ENCODE results near the gene GALNT2. TPM values are rescaled to one million over a fixed set of nuclear protein-coding genes. Genes with fewer than 3 reads are reported as not detected.

Gene GALNT2
- total and polyA plus RNA-seq, 10 donors: 7.9 to 44.8 (median 36.9) TPM

DNA sequence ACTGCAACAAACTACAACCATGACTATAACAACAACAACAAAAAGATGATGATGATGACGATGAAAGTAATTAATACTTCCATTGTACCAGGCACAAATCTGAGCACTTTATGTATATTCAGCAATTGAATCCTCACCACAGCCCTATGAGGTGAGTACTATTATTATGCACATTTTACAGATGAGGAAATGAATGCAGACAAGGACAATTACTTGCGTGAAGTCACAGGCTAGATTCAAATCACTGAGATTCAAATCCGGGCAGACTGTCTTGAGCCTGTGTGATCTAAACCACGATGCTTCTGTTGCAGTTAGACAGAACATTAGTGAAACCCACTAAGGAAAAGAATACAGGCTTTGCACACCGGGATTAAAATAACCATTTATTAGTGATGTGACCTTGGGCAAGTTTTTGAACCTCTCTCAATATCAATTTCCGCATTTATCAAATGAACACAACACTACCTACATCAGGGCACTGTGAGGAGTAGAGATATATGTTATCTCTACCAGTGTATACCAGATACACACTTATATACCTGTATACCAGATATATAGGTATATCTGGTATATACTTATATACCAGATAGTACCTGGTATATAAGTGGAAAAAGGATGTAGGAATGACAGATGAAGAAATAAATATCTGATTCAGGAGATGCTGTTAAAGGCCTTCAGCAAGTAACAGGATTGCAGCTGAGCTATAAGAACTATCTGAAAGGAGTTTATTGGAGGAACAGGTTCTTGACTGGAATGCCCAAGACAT lies 34.3 kb upstream of the GALNT2 start:
- H3K4me1 ChIP-seq: no peaks in the 10 kb centered on the region
- H3K27ac ChIP-seq: no peak overlapping the region
- no peaks in the 10 kb centered on the region for H3K27me3 ChIP-seq (replicated peaks in 1 of 7)
- TF ChIP-seq POLR2AphosphoS5 (IDR thresholded peaks at IDR 0.05): no peak
- no peak for TF ChIP-seq POLR2A (IDR thresholded peaks at IDR 0.05)
- TF ChIP-seq, protein P1, sequence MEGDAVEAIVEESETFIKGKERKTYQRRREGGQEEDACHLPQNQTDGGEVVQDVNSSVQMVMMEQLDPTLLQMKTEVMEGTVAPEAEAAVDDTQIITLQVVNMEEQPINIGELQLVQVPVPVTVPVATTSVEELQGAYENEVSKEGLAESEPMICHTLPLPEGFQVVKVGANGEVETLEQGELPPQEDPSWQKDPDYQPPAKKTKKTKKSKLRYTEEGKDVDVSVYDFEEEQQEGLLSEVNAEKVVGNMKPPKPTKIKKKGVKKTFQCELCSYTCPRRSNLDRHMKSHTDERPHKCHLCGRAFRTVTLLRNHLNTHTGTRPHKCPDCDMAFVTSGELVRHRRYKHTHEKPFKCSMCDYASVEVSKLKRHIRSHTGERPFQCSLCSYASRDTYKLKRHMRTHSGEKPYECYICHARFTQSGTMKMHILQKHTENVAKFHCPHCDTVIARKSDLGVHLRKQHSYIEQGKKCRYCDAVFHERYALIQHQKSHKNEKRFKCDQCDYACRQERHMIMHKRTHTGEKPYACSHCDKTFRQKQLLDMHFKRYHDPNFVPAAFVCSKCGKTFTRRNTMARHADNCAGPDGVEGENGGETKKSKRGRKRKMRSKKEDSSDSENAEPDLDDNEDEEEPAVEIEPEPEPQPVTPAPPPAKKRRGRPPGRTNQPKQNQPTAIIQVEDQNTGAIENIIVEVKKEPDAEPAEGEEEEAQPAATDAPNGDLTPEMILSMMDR (IDR thresholded peaks at IDR 0.05 in 8 of 11, conservative IDR thresholded peaks at IDR 0.05 in 3 of 11): no peak
- no peak overlapping the region for H3K4me3 ChIP-seq
- whole genome bisulfite sequencing, 5 donors: 77 to 90% (median 86%) methylated on average over 6 of the region's 6 CpGs
- no peak for DNase-seq
- intact Hi-C loops (cut with DNase I; ENCODE audit: low total_unique reads): no loop called here
- peaks cover 0 to 29% (median 20%) of the 10 kb centered on the region in 8 donors for H3K9me3 ChIP-seq
- no peaks in the 10 kb centered on the region for H3K36me3 ChIP-seq

DNA sequence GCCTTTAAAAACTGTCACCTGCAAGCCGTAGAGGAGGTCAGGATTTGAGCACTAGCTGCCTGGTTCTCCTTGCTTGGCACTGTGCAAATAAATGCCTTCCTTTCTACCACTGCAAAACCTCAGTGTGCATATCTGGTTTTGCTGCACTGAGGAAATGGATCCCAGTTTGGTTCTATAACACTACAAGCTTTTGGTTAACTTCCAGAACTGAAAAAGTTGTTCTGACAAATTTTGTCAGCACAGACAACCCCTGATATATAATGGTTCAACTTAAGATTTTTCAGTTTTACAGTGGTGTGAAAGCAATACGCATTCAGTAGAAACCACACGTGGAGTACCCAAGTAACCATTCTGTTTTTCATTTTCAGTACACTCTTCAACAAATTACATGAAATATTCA lies 29.8 kb upstream of the GALNT2 start:
- Histone ChIP-seq H3K36me3 (no peaks in the 10 kb centered on the region), H3K9me3 (peaks cover 0 to 29% (median 20%) of the 10 kb centered on the region in 8 donors), H3K4me1 (no peaks in the 10 kb centered on the region), H3K27ac (no peak overlapping the region), H3K4me3 (no peak overlapping the region), H3K27me3 (replicated peaks in 1 of 7) (no peaks in the 10 kb centered on the region)
- DNase-seq: no peak
- WGBS, 5 donors: 67 to 78% (median 71%) methylated on average over 3 of the region's 3 CpGs
- intact Hi-C loops (cut with DNase I; ENCODE audit: low total_unique reads): no loop called here
- TF ChIP-seq POLR2A (IDR thresholded peaks at IDR 0.05) (no peak), POLR2AphosphoS5 (IDR thresholded peaks at IDR 0.05) (no peak)
- TF ChIP-seq, protein P1 (IDR thresholded peaks at IDR 0.05 in 8 of 11, conservative IDR thresholded peaks at IDR 0.05 in 3 of 11): no peak

DNA sequence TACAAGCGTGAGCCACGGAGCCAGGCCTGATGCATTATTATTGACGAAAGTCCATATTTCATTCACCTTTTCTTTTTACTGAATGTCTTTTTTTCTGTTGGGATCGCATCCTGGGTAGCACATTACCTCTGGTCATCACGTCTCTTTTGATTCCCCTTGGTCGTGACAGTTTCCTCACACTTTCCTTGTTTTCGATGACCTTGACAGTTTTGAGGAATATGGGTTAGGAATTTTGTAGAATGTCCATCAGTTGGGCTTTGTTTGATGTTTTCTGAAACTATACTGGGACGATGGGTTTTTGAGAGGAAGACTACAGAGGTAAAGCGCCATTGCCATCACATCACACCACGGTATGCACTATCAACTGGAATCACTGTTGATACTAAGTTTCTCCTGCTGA lies 26.6 kb upstream of the GALNT2 start:
- H3K4me1 ChIP-seq: no peaks in the 10 kb centered on the region
- H3K27ac ChIP-seq: no peak overlapping the region
- no peaks in the 10 kb centered on the region for H3K27me3 ChIP-seq (replicated peaks in 1 of 7)
- DNase-seq: no peak
- H3K36me3 ChIP-seq: no peaks in the 10 kb centered on the region
- intact Hi-C loops (cut with DNase I; ENCODE audit: low total_unique reads): no loop called here
- H3K9me3 ChIP-seq: peaks cover 0 to 18% (median 12%) of the 10 kb centered on the region in 8 donors
- H3K4me3 ChIP-seq: no peak overlapping the region
- TF ChIP-seq POLR2AphosphoS5 (IDR thresholded peaks at IDR 0.05): no peak
- WGBS, 5 donors: 89 to 96% (median 95%) methylated on average over 10 of the region's 10 CpGs

DNA sequence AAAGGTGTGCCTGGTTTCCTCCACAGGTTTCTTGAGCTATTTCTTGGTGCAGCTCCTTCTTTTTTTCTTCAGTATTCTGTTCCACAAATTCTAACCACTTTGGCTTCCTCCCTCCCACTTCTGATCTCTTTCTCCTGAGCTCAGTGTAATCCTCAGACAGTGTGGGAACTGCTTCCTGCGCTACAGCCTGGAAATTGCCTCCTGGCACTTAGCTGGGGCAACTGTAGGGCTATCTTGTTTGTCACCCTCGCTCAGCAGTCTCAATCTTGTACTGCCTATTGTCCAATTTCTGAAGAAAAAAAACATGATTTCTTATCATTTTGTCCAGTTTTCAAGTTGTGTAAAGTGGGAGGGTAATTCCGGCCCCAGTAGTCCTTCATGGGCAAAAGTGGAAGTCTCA lies 24.0 kb upstream of the GALNT2 start:
- H3K4me3 ChIP-seq: no peak overlapping the region
- 64 to 77% (median 68%) methylated on average over 3 of the region's 3 CpGs for WGBS, 5 donors
- no peaks in the 10 kb centered on the region for H3K4me1 ChIP-seq
- intact Hi-C loops (cut with DNase I; ENCODE audit: low total_unique reads): no loop called here
- H3K36me3 ChIP-seq: no peaks in the 10 kb centered on the region
- no peak overlapping the region for H3K27ac ChIP-seq
- no peak for DNase-seq
- TF ChIP-seq, protein P1 (IDR thresholded peaks at IDR 0.05 in 8 of 11, conservative IDR thresholded peaks at IDR 0.05 in 3 of 11): no peak
- no peak for TF ChIP-seq POLR2A (IDR thresholded peaks at IDR 0.05)
- TF ChIP-seq POLR2AphosphoS5 (IDR thresholded peaks at IDR 0.05): no peak
- no peaks in the 10 kb centered on the region for H3K9me3 ChIP-seq
- no peaks in the 10 kb centered on the region for H3K27me3 ChIP-seq (replicated peaks in 1 of 7)

Data from spleen (tissue), 11 donors.